OCI-LY3 (cell line): ENCODE measurements around the gene XRCC2.

Experiments used
- EZH2phosphoT487 ChIP-seq: fragments of 200-600 bp; shearing (Covaris generic); IDR thresholded peaks from 2 replicates; pipeline ENCODE4 v1.6.1; 2018; ENCODE audit warnings: antibody characterized with exemption, mixed run types, low read depth
- TF ChIP-seq, protein P1 (sequence below): fragments of 200-600, 300-600 bp; sonication (generic); IDR thresholded peaks from 2 replicates; pipeline ENCODE4 v1.5.1; 2014; ENCODE audit warnings: antibody characterized with exemption, low read length, low read depth

DNA sequence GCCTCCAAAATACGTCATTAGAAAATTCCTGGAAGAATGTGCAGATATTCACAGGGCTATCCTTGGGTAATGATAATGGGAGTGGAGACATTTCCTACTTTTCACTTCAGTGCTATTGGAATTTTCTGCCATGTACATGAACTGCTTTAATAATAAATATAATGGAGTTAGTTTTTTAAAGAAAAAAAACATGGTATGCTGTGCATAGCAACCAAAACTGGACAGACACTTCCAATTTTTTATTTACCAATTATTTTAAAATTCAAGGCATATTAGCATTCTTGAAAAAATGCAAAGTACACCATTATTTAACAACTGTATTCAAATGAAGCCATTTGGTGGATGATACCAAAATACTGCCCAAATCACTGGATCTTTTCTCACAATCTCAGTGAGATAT lies 3.3 kb downstream of the XRCC2 start:
- TF ChIP-seq, protein P1, sequence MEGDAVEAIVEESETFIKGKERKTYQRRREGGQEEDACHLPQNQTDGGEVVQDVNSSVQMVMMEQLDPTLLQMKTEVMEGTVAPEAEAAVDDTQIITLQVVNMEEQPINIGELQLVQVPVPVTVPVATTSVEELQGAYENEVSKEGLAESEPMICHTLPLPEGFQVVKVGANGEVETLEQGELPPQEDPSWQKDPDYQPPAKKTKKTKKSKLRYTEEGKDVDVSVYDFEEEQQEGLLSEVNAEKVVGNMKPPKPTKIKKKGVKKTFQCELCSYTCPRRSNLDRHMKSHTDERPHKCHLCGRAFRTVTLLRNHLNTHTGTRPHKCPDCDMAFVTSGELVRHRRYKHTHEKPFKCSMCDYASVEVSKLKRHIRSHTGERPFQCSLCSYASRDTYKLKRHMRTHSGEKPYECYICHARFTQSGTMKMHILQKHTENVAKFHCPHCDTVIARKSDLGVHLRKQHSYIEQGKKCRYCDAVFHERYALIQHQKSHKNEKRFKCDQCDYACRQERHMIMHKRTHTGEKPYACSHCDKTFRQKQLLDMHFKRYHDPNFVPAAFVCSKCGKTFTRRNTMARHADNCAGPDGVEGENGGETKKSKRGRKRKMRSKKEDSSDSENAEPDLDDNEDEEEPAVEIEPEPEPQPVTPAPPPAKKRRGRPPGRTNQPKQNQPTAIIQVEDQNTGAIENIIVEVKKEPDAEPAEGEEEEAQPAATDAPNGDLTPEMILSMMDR = no peak
- TF ChIP-seq EZH2phosphoT487 = no peak
